Stimulated activated CD8-positive, alpha-beta memory T cell treated with anti-CD3 and anti-CD28 coated beads, Interleukin-12 subunit alpha, Interleukin-12 subunit beta, amount 100 ng/mL, for 24 hours (primary cell): Measurements from ENCODE around the gene OLA1.

Experiments used
- DNase-seq: peaks from one replicate; pipeline ENCODE4 v3.0.0-alpha.2; 2020; ENCODE audit errors: extremely low read depth

Gene OLA1

DNA sequence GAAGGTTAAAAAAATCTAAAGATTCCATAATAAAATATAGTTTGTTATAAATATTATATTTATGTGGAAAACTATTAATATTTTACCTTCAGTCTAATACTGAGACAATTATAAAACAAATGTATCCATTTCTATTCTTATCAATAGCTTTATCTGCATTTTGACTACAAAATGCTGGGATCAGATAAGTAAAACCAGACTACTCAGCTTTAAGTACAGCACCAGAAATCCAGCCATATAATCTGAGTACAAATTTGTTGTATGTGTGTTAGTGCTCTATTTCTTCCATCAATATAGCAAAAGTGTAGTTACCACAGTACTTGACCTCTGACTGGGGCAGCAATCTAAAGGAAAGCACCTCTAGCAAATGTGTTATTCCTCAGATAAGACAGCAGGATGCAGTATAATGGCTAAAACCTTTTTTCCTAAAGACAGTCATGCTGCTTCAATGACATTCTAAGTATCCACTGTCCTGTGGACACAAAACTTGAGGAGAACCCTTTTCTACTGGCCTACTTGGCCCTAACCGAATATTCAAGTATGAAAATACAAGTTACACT lies 68.1 kb downstream of the OLA1 start:
- no peak for DNase-seq

DNA sequence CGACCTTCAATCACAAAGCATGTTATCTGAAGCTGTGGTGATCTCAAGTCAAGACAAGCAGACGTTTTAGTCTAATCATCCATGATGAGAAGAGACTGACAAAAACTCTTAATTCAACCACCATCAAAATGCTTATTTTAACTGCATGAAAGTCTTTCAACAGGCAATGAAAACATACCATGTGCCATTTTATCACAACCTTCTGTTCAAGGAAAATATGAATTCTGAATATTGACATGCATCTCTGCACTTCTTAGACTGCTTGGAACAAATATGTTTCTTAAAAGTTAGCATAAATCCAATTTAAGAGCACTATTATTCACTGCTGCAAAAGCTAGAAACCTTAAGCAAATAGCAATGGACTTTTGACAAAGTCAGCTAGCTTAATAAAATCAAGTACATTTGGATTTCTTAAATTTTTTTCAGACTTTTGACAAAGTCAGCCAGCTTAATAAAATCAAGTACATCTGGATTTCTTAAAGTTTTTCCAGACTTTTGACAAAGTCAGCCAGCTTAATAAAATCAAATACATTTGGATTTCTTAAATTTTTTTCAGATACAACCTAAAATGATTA lies 70.9 kb downstream of the OLA1 start:
- no peak for DNase-seq

DNA sequence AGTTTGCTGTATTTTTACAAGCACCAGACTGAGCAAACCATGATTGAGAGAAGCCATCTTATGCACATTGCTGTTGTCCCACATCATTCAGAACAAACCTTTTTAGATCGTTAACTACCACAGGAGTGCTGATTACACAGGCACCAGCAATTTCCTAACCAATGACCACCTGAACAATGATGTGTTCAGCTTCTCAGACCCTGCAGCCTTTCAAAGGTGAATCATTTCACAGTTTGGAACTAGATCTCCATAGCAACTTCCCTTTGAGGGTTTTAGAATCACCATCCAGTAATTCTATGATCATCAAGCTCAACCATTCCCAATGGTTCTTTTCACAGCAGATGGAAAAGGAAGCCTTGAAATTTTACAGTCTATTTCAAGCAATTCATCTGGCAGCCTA lies 71.4 kb downstream of the OLA1 start:
- no peak for DNase-seq

DNA sequence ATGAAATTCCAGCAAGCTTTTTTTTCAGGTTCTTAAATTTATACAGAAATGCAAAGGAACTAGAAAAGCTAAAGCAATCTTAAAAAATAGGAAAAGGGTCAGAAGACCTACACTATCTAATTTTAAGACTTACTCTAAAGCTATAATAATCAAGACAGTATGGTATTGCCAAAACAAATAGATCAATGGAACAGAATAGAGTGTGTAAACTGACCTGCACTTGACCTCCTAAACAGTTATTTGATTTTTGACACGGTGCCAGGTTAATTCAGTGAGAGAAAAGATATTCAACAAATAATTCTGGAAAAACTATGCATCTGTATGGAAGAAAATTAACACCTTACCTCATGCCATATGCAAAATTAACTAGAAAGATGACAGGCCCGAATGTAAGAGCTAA lies 73.6 kb downstream of the OLA1 start:
- DNase-seq, result no peak

DNA sequence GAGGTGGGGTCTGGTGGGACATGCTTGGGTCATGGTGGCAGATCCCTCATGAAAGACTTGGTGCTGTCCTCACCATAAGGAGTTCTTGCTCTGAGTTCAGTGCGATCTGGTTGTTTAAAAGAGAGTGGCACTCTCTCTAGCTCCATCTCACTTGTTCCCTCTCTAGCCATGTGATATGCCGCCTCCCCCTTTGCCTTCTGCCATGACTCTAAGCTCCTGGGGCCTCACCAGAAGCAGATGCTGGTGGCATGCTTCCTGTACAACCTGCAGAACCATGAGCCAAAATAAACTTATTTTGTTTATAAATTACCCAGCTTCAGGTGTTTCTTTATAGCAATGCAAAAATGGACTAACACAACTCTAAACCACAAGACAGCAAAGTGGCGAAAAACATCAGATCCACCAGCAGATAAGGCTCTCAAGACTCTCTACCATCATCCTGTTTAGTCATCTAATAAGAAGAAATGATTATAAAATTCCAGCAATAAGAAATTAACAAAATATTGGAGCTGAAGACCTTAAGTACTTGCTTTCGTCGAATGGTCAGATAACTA lies 75.5 kb downstream of the OLA1 start:
- no peak for DNase-seq

DNA sequence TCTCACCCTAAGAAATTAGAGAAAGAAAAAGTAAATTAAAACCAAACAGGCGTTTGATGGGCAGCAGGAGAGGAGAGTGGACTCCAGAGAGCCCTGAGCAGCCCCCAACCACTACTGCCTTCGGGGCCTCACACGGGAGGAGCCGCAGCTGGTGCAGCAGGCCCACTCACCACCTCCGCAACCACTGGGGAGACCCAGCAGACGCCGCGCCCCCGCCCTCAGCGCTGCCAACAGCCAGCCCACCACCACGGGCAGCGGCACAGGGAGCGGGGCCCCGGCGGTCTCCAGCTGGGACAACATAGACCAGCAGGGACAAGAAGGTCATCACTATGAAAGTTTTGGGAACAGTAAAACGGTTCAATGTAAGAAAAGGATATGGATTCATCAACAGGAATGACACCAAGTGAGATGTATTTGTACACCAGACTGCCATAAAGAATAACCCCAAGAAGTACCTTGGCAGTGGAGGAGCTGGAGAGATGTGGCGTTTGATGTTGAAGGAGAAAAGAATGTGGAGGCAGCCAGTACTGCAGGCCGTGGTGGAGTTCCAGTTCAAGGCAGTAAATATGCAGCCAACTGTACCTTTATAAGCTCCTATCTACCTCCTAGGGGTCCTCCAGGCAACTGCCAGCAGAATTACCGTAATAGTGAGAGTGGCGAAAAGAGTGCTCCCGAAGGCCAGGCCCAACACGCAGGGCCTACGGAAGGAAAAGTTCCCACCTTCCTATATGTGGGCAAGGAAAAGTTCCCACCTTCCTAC lies 76.5 kb downstream of the OLA1 start:
- no peak for DNase-seq

DNA sequence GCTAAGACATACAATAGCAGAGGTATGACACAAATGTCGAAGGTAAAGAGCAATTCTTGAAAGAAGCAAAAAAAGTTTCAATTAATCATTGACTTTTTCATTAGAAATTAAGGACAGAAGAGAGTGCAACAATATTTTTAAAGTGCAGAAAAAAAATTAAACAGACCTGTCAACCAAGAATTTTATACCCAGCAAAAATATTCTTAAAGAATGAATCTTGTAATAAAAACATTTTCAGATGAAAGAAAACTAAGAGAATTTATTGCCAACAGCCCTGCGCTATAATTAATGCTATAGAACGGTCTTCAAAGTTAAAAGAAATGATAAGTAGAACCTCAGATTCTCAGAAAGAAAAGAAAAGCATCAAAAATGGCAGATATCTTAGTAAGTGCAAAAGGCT lies 79.0 kb downstream of the OLA1 start:
- no peak for DNase-seq

DNA sequence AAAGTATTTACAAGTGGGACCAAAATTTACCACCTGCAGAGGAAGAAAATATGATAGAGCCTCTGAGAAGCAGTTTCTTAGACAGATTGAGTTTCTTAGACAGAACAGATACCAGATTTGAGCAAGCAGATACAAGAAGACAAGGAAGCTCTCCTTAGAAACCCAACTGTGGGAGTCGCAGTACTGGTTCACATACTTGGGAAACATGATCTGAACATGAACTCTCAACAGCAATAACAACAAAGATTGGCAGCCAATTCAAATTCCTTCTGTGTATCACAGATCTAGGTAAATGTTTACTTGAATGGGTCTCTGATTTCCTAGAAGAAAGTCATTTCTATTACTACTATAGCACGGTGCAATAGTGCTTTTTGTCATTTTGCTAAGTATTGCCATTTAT lies 82.1 kb downstream of the OLA1 start:
- DNase-seq, result no peak

DNA sequence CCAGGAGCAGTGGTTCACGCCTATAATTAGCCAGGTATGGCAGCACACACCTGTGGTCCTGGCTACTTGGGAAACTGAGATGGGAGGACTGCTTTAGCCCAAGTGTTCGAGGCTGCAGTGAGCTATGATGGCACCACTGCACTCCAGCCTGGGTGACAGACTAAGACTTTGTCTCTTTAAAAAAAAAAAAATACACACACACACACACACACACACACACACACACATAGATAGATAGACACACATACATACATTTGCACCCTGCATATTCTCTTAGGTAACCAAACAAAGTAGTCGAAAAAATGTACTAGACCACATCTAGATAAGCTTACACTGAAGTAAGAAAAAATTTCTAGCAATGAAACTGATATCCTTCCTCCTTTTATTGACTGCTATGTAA lies 86.8 kb downstream of the OLA1 start:
- DNase-seq, result no peak

DNA sequence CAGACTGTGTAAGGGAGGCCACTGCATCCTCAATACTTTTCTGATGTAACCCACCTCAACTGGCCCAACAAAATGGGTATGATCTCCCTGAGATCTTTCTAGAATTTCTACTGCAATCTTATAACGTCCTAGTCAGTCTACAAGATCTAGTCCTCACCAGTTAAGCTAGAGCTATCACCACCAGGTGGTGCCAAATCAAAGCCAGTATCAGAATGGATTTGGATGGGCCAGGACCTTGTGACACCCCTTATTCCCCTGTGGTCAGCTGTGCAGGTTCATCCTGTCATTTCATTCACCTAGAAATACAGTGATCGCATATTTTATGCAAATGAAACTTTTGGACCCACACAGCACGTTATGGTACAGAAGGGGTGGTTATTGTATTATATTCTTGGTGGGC lies 90.3 kb downstream of the OLA1 start:
- no peak for DNase-seq

DNA sequence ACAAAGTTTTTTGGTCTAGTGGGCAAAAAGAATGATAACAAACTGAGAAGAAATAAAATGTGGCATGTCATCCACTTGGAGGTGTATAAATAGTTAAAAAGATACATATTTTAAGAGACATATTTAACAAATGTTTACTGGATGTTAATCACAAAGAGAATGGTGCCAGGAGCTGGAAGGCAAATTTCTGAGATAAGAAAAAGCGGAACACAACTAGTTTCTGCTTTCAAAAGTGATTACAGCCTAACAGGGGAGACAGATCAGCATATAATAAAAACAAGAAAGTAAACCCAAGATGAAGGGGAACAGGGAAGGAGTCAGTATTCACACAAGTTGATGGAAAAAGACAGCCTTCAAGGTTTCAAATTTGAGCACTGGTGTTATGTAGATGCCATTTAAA lies 91.3 kb downstream of the OLA1 start:
- DNase-seq, result no peak

DNA sequence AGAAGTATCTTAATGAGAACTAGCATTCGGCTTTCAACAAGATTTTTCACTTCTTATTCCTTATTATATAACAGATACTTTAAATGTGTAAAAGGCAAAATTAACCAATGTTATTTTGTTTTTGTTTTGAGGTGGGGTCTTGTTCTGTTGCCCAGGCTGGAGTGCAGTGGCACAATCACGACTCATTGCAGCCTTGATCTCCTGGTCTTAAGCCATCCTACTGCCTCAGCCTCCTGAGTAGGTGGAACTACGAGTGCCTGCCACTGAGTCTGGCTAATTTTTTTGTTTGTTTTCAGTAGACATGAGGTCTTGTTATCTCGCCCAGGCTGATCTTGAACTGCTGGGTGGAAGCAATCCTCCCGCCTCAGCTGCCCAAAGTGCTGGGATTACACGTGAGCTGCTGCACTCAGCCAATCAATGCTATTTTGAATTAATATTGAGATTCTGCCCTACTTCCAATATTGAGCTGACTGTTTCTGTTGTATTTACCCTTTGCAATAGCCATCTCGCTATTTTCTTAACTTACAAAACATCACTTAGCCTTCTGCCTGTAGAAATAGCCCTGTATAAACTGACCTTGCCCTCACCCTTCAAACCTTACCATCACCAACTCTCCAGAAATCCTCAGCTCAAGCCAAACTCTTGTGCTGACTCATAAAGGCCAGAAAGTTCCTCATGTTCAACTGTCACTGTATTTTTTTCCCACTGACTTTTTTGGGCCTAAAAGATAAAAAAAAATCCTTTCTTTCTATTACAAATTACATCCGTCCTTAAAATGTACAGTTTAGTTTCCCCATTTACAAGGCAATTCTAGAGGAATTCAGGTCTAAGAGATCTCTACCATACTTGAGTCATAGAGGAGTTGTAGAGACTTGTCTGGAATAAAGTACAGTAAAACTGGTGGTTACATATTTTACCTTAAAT lies 94.3 kb downstream of the OLA1 start:
- DNase-seq, result no peak

DNA sequence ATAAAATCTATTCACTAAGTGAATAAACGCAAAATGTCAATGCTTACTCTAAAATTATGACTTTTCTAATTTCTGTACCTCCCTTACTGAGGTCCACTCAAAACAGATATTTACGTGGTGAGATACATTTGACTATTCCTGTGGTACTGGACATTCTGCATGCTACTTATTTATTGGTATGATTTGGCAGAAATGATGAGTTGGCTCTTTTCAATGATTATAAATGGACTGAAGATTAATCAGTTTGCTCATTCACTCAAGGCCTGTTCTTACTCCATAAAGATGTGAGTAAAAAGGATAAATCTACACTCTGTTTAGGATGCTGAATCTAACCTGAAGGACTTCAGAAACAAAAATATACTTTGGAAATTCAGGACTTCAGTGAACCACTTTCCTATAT lies 98.8 kb downstream of the OLA1 start:
- DNase-seq, result no peak

DNA sequence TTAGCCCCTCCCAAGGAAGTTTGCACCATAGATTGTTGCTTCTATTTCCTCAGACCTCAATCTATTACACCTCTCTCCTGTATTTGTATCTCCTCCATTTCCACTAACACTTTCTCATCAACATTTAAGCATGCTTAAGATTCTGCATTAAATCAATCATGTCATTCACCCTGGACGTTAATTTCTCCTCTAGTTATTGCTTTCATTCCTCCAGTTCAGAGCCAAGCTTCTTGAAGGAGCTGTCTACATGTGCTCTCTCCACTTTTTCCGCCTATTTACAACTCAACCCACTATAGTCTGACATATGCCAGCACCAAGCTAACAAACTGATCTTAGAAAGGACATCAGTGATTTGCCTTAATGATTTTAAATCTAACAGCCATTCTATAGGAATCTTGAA lies 99.5 kb downstream of the OLA1 start:
- DNase-seq, result no peak

DNA sequence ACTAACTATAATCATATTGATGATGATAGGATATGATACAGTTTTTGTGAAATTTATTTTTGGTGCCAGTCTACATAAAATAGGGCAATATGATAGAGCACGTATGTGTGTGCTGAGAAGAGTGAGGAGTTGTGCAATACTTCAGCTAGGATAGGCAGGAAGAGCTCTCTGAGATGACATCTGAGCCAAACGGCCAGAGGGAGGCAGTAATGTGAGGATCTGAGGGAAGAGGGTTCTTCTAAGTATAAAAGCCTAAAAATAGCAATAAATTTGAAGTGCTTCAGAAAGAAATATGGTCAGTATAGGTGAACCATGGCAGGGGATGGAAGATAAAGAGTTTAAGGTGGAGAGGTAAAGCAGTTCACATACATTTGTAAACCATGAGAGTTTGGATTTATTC lies 102.5 kb downstream of the OLA1 start:
- no peak for DNase-seq

DNA sequence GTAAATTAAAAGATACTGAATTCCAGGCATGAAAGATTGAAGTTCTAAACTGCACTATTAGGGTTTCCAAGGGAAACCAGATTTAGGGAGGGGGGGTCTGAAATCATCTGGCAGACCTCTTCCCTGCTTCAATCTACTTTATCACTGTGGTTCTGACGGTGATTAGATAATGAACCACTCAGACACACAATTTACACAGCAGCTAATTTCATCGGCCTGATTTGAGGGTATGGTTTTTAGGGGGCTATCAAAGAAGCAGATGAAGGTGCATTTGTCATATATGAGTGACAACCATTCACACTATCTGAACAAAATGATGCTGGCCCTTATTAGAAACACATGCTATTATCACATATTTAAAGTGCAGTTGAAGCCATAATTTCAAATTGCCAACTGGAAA lies 106.0 kb downstream of the OLA1 start:
- no peak for DNase-seq

DNA sequence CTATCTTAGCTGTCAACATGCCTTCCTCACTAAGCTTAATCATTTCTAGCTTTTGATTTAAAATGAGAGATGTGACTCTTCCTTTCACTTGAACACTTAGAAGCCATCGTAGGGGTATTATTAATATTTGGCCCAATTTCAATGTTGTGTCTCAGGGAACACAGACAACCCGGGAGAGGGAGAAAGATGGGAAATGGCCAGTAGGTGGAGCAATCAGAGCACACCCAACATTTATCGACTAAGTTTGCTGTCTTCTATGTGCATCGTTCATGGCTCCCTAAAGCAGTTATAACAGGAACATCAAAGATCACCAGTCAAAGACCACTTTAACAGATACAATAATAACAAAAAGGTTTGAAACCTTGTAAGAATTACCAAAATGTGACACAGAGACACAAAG lies 110.2 kb downstream of the OLA1 start:
- DNase-seq, result no peak

DNA sequence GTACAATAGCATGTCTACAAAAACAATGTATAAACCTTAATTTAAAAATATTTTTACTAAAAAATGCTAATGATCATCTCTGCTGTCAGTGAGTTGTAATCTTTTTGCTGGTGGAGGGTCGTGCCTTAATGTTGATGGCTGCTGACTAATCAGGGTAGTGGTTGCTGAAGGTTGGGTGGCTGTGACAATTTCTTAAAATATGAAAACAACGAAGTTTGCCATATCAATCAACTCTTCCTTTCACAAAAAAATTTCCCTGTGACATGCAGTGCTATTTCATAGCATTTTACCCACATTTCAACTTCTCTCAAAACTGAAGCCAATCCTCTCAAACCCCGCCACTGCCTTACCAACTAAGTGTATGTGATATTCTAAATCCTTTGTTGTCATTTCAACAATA lies 112.4 kb downstream of the OLA1 start:
- no peak for DNase-seq

DNA sequence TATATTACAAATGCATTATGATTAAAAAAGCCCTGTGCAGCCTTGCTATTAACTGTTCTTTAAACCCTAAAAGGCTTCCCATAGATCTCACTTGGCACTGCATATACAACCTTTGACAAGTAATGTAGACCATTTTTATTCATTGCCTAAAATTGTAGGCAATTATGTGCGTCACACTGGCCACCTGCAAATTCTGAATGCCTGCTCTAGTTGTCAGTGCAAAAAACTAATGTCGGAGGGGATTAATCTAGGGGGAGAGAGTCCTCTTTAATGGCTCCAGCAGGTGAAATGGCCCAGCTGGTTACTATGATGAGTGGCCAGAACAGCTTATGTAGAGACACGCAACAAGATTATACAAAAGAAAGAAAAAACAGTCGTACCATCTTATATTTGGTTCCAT lies 123.2 kb downstream of the OLA1 start:
- no peak for DNase-seq

DNA sequence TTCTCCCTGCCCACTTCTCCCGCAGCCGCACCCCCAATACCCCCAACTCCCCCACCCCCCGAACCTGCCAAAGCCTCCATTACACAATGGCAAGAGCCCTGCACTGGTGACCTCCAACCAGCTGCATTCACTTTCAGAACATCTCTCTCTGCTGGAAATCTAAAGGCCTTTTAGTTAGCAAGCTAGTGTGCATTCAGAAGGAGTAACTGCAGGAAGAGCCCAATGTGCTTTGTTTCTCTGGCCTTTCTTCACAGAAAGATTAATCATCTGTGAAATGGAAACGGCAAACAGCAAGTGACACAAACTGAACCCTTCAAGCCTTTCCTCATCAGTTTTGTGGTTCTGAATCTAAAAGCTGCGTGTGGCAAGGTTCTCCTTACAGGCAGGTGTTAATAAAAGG lies 124.2 kb downstream of the OLA1 start:
- no peak for DNase-seq

DNA sequence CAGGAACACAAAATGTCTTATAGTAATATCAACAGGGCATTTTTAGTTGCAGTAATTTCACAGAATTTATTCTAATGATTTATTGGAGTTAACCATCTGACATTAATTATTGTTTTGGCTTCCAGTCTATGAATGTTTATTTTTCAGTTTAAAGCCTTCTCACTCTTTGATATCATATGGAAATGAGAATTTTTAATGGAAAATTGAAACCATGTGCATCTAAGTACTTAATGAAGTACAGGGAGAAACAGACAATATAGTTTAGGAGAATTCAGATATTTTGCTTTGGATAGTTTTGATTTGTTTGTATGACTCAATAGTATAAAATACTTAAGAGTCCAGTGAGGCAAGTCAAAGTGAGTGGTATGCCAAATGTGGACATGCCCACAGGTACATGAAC lies 126.1 kb downstream of the OLA1 start:
- no peak for DNase-seq

DNA sequence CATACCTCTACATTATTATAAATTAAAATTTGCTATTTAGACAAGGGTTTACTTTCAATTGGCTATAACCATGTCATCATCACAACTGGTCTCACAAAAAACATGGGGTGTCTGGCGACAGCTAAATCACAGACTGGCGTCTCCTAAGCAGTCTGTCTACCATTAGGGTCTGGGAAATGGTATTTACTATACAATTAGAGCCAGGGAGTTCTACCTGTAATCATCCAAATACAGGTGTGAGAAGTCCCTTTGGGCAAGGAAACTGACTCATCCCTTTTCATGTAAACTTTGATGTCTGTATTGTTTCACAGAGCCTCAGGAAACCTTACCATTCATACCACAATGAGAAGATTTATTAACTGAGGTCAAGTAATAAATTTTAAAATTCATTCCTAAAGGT lies 126.7 kb downstream of the OLA1 start:
- no peak for DNase-seq
